Measurements from ENCODE around the gene PACSIN2. TPM values are rescaled to one million over a fixed set of nuclear protein-coding genes. Genes with fewer than 3 reads are reported as not detected.

Gene PACSIN2
- total RNA-seq, 1 experiment from 2014 or later: 70.5 TPM

GRCh38 chr22:43008921-43009320 lies 6.0 kb downstream of the PACSIN2 start:
- ChIA-PET CTCF (interaction anchor here (2.1 kb wide), 1 partner anchor 141 kb away, joined by 5 read pairs; no protein-coding TSS in a partner anchor), POLR2A (no interaction called here)
- TF ChIP-seq ZBTB21 (CRISPR knock-in tag; IDR thresholded peaks at IDR 0.05; ENCODE audit: borderline replicate concordance) (no peak), TP53 (CRISPR knock-in tag; IDR thresholded peaks at IDR 0.05) (no peak), GABPB1 (CRISPR knock-in tag; IDR thresholded peaks at IDR 0.05) (no peak), PREB (CRISPR knock-in tag; IDR thresholded peaks at IDR 0.05; ENCODE audit: borderline replicate concordance) (no peak), FOXP1 (CRISPR knock-in tag; IDR thresholded peaks at IDR 0.05; ENCODE audit: borderline replicate concordance) (no peak), ATF3 (CRISPR knock-in tag; conservative IDR thresholded peaks at IDR 0.05) (no peak), ELF4 (CRISPR knock-in tag; IDR thresholded peaks at IDR 0.05; ENCODE audit: low read depth) (no peak), IRF1 (CRISPR knock-in tag; IDR thresholded peaks at IDR 0.05) (no peak), OVOL2 (CRISPR knock-in tag; IDR thresholded peaks at IDR 0.05; ENCODE audit: borderline replicate concordance) (no peak), ZNF121 (CRISPR knock-in tag; IDR thresholded peaks at IDR 0.05) (no peak), ATF1 (CRISPR knock-in tag; IDR thresholded peaks at IDR 0.05) (no peak), ZNF671 (CRISPR knock-in tag; IDR thresholded peaks at IDR 0.05) (no peak), FOXJ3 (CRISPR knock-in tag; IDR thresholded peaks at IDR 0.05; ENCODE audit: borderline replicate concordance) (no peak), ZNF219 (CRISPR knock-in tag; IDR thresholded peaks at IDR 0.05; ENCODE audit: borderline replicate concordance) (no peak)
- Mint-ChIP-seq H3K36me3 (peaks cover under 1% of the 10 kb centered on the region; the same call in 1 of the 2 replicates), H3K27ac (no peak overlapping the region), H3K9me3 (no peaks in the 10 kb centered on the region), H3K27me3 (ENCODE audit: low read depth) (no peaks in the 10 kb centered on the region), H3K4me3 (no peak overlapping the region), H3K4me1 (peaks cover 66% of the 10 kb centered on the region)
- ATAC-seq (no peak), DNase-seq (ENCODE audit: low spot score) (no peak)

- ChIA-PET POLR2A (no interaction called here), CTCF (interaction anchor here (2.1 kb wide), 1 partner anchor 141 kb away, joined by 5 read pairs; no protein-coding TSS in a partner anchor)
- Mint-ChIP-seq H3K4me1 (peaks cover 66% of the 10 kb centered on the region), H3K27ac (no peak overlapping the region), H3K36me3 (peaks cover 4% of the 10 kb centered on the region), H3K4me3 (no peak overlapping the region), H3K9me3 (peaks cover 4% of the 10 kb centered on the region), H3K27me3 (ENCODE audit: low read depth) (no peaks in the 10 kb centered on the region)
- no peak for ATAC-seq
- TF ChIP-seq HMGXB4 (CRISPR knock-in tag; IDR thresholded peaks at IDR 0.05) (no peak), AR (CRISPR knock-in tag; IDR thresholded peaks at IDR 0.05) (no peak), FOXP1 (CRISPR knock-in tag; IDR thresholded peaks at IDR 0.05; ENCODE audit: borderline replicate concordance) (no peak), ZNF671 (CRISPR knock-in tag; IDR thresholded peaks at IDR 0.05) (no peak), CBFB (CRISPR knock-in tag; IDR thresholded peaks at IDR 0.05; ENCODE audit: low read depth) (no peak), AFF4 (CRISPR knock-in tag; IDR thresholded peaks at IDR 0.05; ENCODE audit: borderline replicate concordance) (no peak), FOXJ3 (CRISPR knock-in tag; IDR thresholded peaks at IDR 0.05; ENCODE audit: borderline replicate concordance) (no peak), NR1H2 (CRISPR knock-in tag; IDR thresholded peaks at IDR 0.05) (no peak), E2F5 (CRISPR knock-in tag; IDR thresholded peaks at IDR 0.05) (no peak), NR2C2 (CRISPR knock-in tag; IDR thresholded peaks at IDR 0.05) (no peak)
- DNase-seq (ENCODE audit: low spot score): no peak
These were observed 6.4 kb downstream of the PACSIN2 start for GRCh38 chr22:43008509-43008908.
